Colonic mucosa (tissue), 4 donors: ENCODE results near the gene CNKSR1. TPM values are rescaled to one million over a fixed set of nuclear protein-coding genes. Genes with fewer than 3 reads are reported as not detected.

Experiments
- DNase-seq: peaks from one replicate; pipeline ENCODE4 v3.0.0-alpha.2; 2020
- H3K27ac ChIP-seq: fragments of 200-600 bp; one replicate; pipeline ENCODE4 v1.8.0; 2021
- H3K27me3 ChIP-seq: fragments of 200-600 bp; one replicate; pipeline ENCODE4 v1.8.0; 2021
- H3K36me3 ChIP-seq: fragments of 200-600 bp; one replicate; pipeline ENCODE4 v1.8.0; 2021
- H3K4me1 ChIP-seq: fragments of 200-600 bp; one replicate; pipeline ENCODE4 v1.8.0; 2021; ENCODE audit warnings: mild to moderate bottlenecking
- H3K4me3 ChIP-seq: fragments of 200-600 bp; one replicate; pipeline ENCODE4 v1.8.0; 2021
- H3K9ac ChIP-seq, 2 donors: one replicate each; pipeline ENCODE4 v1.7.0; 2013; ENCODE audit warnings: control low read depth in 2 of 2, low read depth in 2 of 2, low read length in 2 of 2
- H3K9me3 ChIP-seq: fragments of 200-600 bp; one replicate; pipeline ENCODE4 v1.8.0; 2021
- CTCF ChIP-seq: fragments of 200-600 bp; IDR thresholded peaks from one replicate; pipeline ENCODE4 v1.8.0; 2022; ENCODE audit warnings: antibody characterized with exemption, mild to moderate bottlenecking
- intact Hi-C: fragments of 100-400 bp; cut with DNase I; formaldehyde crosslinking; loops from one replicate; pipeline ENCODE4 v1.14.1; 2022
- total RNA-seq, 2 donors: library from RNA; stranded (reverse); fragmentation: NEBNext Ultra II Directional in 1 of 2; extraction: Animal tissue kit (Norgen Biotek cat#: 25700) in 1 of 2; gene quantifications; one replicate each; pipeline ENCODE4 v1.2.1, GENCODE V29; 2021
- donor health status: healthy.
- donor health status: DM: no; HTN: no; CAD: no.
- donor health status: DM: no; HTN: no; CAD: no.

The CNKSR1 gene
- total RNA-seq, 2 donors from 2014 or later = 35.3 to 46.8 TPM

DNA sequence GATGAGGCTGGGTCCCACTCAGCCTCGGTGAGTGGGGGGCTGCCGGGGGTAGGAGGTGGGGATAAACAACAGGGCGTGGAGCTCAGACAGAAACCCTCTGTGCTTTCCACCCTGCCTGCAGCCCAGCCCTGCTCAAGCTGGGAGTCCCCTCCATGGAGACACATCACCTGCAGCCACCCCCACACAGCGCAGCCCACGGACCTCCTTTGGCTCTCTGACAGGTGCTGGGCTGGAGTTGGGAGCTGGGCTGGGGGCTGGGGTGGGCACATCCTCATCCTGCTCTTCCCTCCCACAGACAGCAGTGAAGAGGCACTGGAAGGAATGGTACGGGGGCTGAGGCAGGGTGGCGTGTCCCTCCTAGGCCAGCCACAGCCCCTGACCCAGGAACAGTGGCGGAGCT lies 11.2 kb downstream of the CNKSR1 start:
- Histone ChIP-seq H3K9me3 (no peaks in the 10 kb centered on the region), H3K4me1 (no peaks in the 10 kb centered on the region), H3K9ac (no peak overlapping the region), H3K36me3 (no peaks in the 10 kb centered on the region), H3K27ac (no peak overlapping the region), H3K27me3 (no peaks in the 10 kb centered on the region), H3K4me3 (no peak overlapping the region)
- DNase-seq = no peak
- intact Hi-C loops = no loop called here
- no peak for TF ChIP-seq CTCF

DNA sequence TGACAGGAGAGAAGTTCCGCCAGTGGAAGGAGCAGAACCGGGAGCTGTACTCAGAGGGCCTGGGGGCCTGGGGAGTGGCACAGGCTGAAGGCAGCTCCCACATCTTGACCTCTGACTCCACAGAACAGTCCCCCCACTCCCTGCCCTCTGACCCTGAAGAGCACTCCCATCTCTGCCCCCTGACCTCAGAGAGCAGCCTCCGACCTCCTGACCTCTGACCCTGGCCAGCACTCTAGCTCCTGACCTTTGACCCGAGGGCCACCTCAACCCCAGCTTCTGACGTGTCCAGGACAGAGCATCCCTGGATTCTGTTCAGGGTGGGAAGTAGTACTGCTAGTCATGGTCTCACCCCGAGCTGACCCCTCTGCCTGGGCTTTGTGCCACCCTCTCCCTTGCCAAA lies 12.0 kb downstream of the CNKSR1 start:
- Histone ChIP-seq H3K4me3 (no peak overlapping the region), H3K9ac (no peak overlapping the region), H3K27ac (no peak overlapping the region), H3K4me1 (no peaks in the 10 kb centered on the region), H3K27me3 (no peaks in the 10 kb centered on the region), H3K36me3 (no peaks in the 10 kb centered on the region), H3K9me3 (no peaks in the 10 kb centered on the region)
- DNase-seq = no peak
- TF ChIP-seq CTCF = no peak
- intact Hi-C loops = no loop called here

- no peak overlapping the region for H3K9ac ChIP-seq
- H3K4me3 ChIP-seq = no peak overlapping the region
- intact Hi-C loops = no loop called here
- no peak overlapping the region for H3K27ac ChIP-seq
- H3K27me3 ChIP-seq = no peaks in the 10 kb centered on the region
- no peaks in the 10 kb centered on the region for H3K36me3 ChIP-seq
- H3K4me1 ChIP-seq = no peaks in the 10 kb centered on the region
- TF ChIP-seq CTCF = no peak
- H3K9me3 ChIP-seq = no peaks in the 10 kb centered on the region
- DNase-seq = no peak
Observed at GRCh38 chr1:26189751-26190275, 12.5 kb downstream of the CNKSR1 start.

- intact Hi-C loops = no loop called here
- Histone ChIP-seq H3K9me3 (no peaks in the 10 kb centered on the region), H3K27ac (no peak within 1 kb of the TSS), H3K4me1 (no peaks in the 10 kb centered on the region), H3K27me3 (no peaks in the 10 kb centered on the region), H3K9ac (no peak within 1 kb of the TSS), H3K36me3 (no peaks in the 10 kb centered on the region), H3K4me3 (no peak within 1 kb of the TSS)
- peak; percentile 13 for TF ChIP-seq CTCF
- no peak for DNase-seq
Observed at GRCh38 chr1:26190373-26190987, 13.2 kb downstream of the CNKSR1 start, which contains the start of gene CATSPER4. Gene CATSPER4, plus strand, starts transcription at chr1:26190602. Its CDS starts 26 bp downstream, at chr1:26190628.

DNA sequence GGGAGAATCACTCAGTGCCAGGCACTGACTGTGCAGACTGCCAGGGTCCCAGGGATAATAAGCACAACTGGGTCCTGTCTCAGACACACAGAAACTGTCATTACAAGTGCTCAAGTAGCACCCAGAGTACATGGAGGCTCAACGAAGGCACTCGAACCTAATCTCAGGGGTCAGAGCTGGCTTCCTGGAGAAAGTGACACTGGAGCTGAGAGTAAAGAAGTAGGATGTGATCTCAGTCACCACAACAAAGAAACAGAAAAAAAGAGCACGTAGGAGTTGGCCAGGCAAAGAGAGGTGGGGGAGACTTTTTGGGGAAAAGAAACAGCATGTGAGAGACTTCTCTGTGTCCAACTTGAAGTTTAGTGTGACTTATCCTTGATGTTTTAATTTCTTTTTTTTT lies 14.4 kb downstream of the CNKSR1 start:
- Histone ChIP-seq H3K27ac (no peak overlapping the region), H3K27me3 (no peaks in the 10 kb centered on the region), H3K36me3 (no peaks in the 10 kb centered on the region), H3K9ac (no peak overlapping the region), H3K9me3 (no peaks in the 10 kb centered on the region), H3K4me3 (no peak overlapping the region), H3K4me1 (no peaks in the 10 kb centered on the region)
- DNase-seq = no peak
- no peak for TF ChIP-seq CTCF
- intact Hi-C loops = no loop called here
